Testis (tissue), 2 donors: Measurements from ENCODE around the gene LSM11.

Experiments used
- POLR2A ChIP-seq: fragments of 450-650 bp; IDR thresholded peaks from one replicate; pipeline ENCODE4 v1.6.1; 2017; ENCODE audit warnings: antibody characterized with exemption, mild to moderate bottlenecking, moderate library complexity
- TF ChIP-seq, protein P1 (sequence below), 3 experiments: fragments of 450-650 bp in 2 of 3; fragments of 200-600 bp in 1 of 3; sonication (generic) in 1 of 3; IDR thresholded peaks; one replicate each; pipeline ENCODE4 v1.5.1; 2016 to 2019; ENCODE audit warnings: antibody characterized with exemption in 3 of 3, mild to moderate bottlenecking in 2 of 3, moderate library complexity in 1 of 3

DNA sequence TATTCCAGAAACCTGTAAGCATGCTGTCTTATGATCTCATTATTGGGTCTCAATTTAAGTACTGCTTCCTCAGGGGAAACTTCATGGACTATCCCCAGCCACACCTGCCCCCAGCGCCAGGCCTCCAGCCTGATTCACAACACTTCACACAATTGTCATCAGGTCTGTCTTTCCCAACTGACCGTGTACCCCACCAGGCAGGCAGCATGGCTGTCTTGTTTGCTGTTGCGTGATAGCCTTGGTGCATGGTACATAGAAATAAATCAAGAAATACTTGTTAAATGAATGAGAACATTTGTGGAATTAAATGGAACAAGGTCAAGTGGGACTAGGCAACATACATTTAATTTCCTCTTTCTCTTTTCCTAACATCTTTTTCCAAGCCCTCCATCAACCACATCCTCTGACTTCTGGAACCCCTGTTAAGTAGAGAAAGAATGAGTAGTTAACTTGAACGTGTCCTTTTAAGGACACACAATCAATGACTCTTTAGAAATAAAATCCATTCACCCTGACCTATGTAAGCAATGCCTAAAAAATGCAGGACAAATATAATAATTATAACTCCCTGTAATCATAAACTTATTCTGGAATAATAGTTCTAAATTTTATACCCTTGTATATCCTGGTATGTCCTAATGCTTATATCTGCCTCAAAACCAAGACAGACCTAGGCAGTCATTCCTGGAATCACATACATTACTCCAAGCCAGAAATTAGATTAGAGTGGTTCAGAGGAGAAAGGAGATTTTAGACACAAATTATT is 29.5 kb upstream of the LSM11 start:
- TF ChIP-seq, protein P1, sequence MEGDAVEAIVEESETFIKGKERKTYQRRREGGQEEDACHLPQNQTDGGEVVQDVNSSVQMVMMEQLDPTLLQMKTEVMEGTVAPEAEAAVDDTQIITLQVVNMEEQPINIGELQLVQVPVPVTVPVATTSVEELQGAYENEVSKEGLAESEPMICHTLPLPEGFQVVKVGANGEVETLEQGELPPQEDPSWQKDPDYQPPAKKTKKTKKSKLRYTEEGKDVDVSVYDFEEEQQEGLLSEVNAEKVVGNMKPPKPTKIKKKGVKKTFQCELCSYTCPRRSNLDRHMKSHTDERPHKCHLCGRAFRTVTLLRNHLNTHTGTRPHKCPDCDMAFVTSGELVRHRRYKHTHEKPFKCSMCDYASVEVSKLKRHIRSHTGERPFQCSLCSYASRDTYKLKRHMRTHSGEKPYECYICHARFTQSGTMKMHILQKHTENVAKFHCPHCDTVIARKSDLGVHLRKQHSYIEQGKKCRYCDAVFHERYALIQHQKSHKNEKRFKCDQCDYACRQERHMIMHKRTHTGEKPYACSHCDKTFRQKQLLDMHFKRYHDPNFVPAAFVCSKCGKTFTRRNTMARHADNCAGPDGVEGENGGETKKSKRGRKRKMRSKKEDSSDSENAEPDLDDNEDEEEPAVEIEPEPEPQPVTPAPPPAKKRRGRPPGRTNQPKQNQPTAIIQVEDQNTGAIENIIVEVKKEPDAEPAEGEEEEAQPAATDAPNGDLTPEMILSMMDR (IDR thresholded peaks at IDR 0.05), result no peak
- no peak for TF ChIP-seq POLR2A
